ENCODE measurements around the gene IGFBP5.

DNA sequence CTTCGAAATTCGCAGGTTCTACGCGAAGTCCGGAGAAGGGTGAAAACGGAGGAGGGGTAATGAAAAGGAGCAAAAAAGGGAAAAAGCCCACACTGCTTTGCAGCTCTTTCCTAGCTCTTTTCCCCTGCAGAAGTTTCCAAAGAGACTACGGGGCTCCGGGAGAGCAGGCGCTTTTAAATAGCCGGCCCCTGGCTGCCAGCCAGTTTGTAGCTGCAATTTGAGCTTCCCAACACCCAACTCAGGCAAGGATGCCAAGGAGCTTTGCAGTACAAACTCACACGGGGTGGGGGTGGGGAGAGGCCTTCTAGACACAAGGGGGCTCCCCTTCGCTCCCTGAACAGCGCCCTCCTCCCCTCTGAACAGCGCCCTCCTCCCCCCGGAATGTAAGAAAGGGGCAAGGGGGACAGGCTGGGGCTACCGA is at the start of gene IGFBP5:
- TF ChIP-seq CTCF (IDR thresholded peaks at IDR 0.05 in 8 of 11, conservative IDR thresholded peaks at IDR 0.05 in 3 of 11) (no peak), POLR2A (IDR thresholded peaks at IDR 0.05) (no peak), POLR2AphosphoS5 (IDR thresholded peaks at IDR 0.05) (peak in 2 of 3 donors; percentile 21 to 50)

All from spleen (tissue), 7 donors.